Measurements from ENCODE around the gene SLCO6A1. TPM values are rescaled to one million over a fixed set of nuclear protein-coding genes. Genes with fewer than 3 reads are reported as not detected.
A peak's percentile ranks its signal among the peaks of the same experiment; 100 is the strongest.

SLCO6A1 gene
- total and polyA plus RNA-seq, 2 donors from 2014 or later: not detected

- TF ChIP-seq CTCF (IDR thresholded peaks at IDR 0.05; ENCODE audit: borderline replicate concordance, extremely low read depth, insufficient read depth): no peak
- H3K9ac ChIP-seq (ENCODE audit: low read length in 3 of 3): no peak overlapping the region
- intact Hi-C loops (cut with DNase I): no loop called here
- DNase-seq (peak in 2 of 5 donors; percentile 2 to 37), FAIRE-seq (no peak)
- H3K9me3 ChIP-seq (ENCODE audit: control insufficient read depth in 2 of 3, insufficient read depth in 1 of 3, low read length in 3 of 3): no peaks in the 10 kb centered on the region
- no peak overlapping the region for H3K4me3 ChIP-seq (ENCODE audit: low read length in 3 of 3)
- H3K4me1 ChIP-seq (ENCODE audit: control insufficient read depth in 2 of 3, insufficient read depth in 2 of 3, low read depth in 1 of 3, low read length in 3 of 3): no peaks in the 10 kb centered on the region
- no peaks in the 10 kb centered on the region for H3K36me3 ChIP-seq (ENCODE audit: control insufficient read depth in 2 of 3, insufficient read depth in 3 of 3, low read length in 3 of 3)
- H3K27me3 ChIP-seq (ENCODE audit: control insufficient read depth, insufficient read depth, low read length): no peaks in the 10 kb centered on the region
- H3K27ac ChIP-seq (ENCODE audit: low read depth in 2 of 2, low read length in 2 of 2): no peak overlapping the region
Measured at GRCh38 chr5:102450313-102450990, 48.3 kb downstream of the SLCO6A1 start.

DNA sequence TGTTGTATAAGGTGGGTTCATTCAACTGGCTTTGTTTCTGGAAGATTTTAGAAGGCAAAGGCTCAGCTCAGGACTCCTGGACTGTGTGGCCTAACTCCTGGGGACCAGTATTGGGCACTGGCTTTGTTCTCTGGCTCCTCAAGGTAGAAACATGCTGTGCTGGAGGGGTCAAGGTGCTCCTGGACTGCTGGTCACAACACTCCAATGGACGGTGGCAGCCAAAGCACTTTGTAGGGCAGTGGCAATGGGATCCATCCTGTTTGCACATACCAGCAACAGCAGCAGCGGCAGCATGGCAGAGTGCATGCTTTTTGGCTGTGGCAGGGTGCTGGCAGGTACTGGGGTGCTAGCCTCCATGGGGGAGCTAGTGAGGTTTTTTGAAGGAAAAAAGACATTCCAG is 65.3 kb downstream of the SLCO6A1 start:
- DNase-seq (no peak), FAIRE-seq (no peak)
- no peaks in the 10 kb centered on the region for H3K36me3 ChIP-seq (ENCODE audit: control insufficient read depth in 2 of 3, insufficient read depth in 3 of 3, low read length in 3 of 3)
- H3K4me3 ChIP-seq (ENCODE audit: low read length in 3 of 3): no peak overlapping the region
- no peak overlapping the region for H3K9ac ChIP-seq (ENCODE audit: low read length in 3 of 3)
- no peaks in the 10 kb centered on the region for H3K27me3 ChIP-seq (ENCODE audit: control insufficient read depth, insufficient read depth, low read length)
- TF ChIP-seq CTCF (IDR thresholded peaks at IDR 0.05; ENCODE audit: borderline replicate concordance, extremely low read depth, insufficient read depth): no peak
- H3K27ac ChIP-seq (ENCODE audit: low read depth in 2 of 2, low read length in 2 of 2): no peak overlapping the region
- intact Hi-C loops (cut with DNase I): no loop called here
- H3K4me1 ChIP-seq (ENCODE audit: control insufficient read depth in 2 of 3, insufficient read depth in 2 of 3, low read depth in 1 of 3, low read length in 3 of 3): no peaks in the 10 kb centered on the region
- H3K9me3 ChIP-seq (ENCODE audit: control insufficient read depth in 2 of 3, insufficient read depth in 1 of 3, low read length in 3 of 3): peaks cover 0 to 7% (median 0%) of the 10 kb centered on the region in 3 donors

GRCh38 chr5:102421647-102422046 is 77.2 kb downstream of the SLCO6A1 start:
- no peak overlapping the region for H3K4me3 ChIP-seq (ENCODE audit: low read length in 3 of 3)
- no peaks in the 10 kb centered on the region for H3K27me3 ChIP-seq (ENCODE audit: control insufficient read depth, insufficient read depth, low read length)
- FAIRE-seq (no peak), DNase-seq (peak in 2 of 5 donors; percentile 12 to 47)
- H3K36me3 ChIP-seq (ENCODE audit: control insufficient read depth in 2 of 3, insufficient read depth in 3 of 3, low read length in 3 of 3): no peaks in the 10 kb centered on the region
- TF ChIP-seq CTCF (IDR thresholded peaks at IDR 0.05; ENCODE audit: borderline replicate concordance, extremely low read depth, insufficient read depth): peak; percentile 16
- intact Hi-C loops (cut with DNase I): no loop called here
- H3K4me1 ChIP-seq (ENCODE audit: control insufficient read depth in 2 of 3, insufficient read depth in 2 of 3, low read depth in 1 of 3, low read length in 3 of 3): no peaks in the 10 kb centered on the region
- no peak overlapping the region for H3K9ac ChIP-seq (ENCODE audit: low read length in 3 of 3)
- no peaks in the 10 kb centered on the region for H3K9me3 ChIP-seq (ENCODE audit: control insufficient read depth in 2 of 3, insufficient read depth in 1 of 3, low read length in 3 of 3)
- H3K27ac ChIP-seq (ENCODE audit: low read depth in 2 of 2, low read length in 2 of 2): no peak overlapping the region

DNA sequence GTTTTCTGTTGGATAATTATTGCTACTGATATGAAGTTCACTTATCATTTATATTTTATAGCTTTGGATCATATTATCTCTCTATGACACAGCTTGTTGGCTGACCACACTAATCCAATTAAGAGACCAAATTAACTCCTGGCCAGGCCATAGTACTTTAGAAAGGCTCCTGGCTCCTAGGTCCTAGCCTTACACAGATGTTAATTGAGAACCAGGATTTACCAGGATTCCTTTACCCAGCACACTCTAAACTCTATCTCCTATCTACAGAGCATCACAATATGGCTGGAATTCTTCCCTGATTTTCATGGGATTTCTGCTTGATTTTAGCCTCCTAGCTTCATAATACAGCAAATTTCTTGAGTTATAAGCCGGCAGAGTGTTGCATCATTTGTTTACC is 80.3 kb downstream of the SLCO6A1 start:
- Histone ChIP-seq H3K4me1 (ENCODE audit: control insufficient read depth in 2 of 3, insufficient read depth in 2 of 3, low read depth in 1 of 3, low read length in 3 of 3) (no peaks in the 10 kb centered on the region), H3K9me3 (ENCODE audit: control insufficient read depth in 2 of 3, insufficient read depth in 1 of 3, low read length in 3 of 3) (no peaks in the 10 kb centered on the region), H3K27ac (ENCODE audit: low read depth in 2 of 2, low read length in 2 of 2) (no peak overlapping the region), H3K4me3 (ENCODE audit: low read length in 3 of 3) (no peak overlapping the region), H3K36me3 (ENCODE audit: control insufficient read depth in 2 of 3, insufficient read depth in 3 of 3, low read length in 3 of 3) (no peaks in the 10 kb centered on the region), H3K27me3 (ENCODE audit: control insufficient read depth, insufficient read depth, low read length) (no peaks in the 10 kb centered on the region), H3K9ac (ENCODE audit: low read length in 3 of 3) (no peak overlapping the region)
- no peak for FAIRE-seq
- no peak for DNase-seq
- intact Hi-C loops (cut with DNase I): no loop called here
- no peak for TF ChIP-seq CTCF (IDR thresholded peaks at IDR 0.05; ENCODE audit: borderline replicate concordance, extremely low read depth, insufficient read depth)
